LNCAP (cell line): ENCODE measurements around the gene AMZ1.

Experiments used
- TF ChIP-seq, protein P1 (sequence below): fragments of 450-650 bp; IDR thresholded peaks from 2 replicates; pipeline ENCODE4 v1.5.1; 2017; ENCODE audit warnings: mild to moderate bottlenecking

AMZ1 gene

DNA sequence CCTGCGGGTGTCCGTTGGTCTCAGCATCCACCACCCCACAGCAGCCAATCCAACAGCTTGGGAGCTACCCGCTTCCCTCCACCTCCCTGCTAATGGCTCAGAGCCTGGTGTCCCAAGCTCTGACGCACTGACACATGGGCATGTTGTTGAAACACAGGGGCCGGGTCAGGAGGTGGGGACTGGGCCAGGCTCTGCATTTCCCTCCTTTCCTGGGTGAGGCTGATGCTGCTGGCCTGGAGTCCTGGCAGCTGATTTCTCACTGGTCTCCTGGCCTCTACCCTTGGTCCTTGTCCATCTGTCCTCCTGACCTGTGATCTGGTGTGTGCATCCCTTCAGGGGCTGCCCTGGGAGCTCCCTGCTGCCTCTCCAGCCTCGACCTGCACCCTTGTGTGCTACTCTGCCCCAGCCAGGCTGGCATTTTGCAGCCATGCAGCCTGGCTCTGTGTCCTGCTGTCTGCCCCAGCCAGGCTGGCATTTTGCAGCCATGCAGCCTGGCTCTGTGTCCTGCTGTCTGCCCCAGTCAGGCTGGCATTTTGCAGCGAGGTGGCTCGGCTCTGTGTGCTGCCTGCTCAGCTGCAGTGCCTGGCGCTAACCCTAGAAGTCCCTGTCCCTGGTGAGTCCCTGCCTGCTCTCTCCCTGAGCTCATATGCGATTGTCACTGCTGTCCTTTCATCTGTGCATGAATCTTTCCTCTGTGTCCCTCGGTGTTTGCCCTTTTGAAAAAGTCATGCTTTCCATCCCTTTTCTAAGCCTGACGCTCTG is 14.0 kb downstream of the AMZ1 start:
- TF ChIP-seq, protein P1, sequence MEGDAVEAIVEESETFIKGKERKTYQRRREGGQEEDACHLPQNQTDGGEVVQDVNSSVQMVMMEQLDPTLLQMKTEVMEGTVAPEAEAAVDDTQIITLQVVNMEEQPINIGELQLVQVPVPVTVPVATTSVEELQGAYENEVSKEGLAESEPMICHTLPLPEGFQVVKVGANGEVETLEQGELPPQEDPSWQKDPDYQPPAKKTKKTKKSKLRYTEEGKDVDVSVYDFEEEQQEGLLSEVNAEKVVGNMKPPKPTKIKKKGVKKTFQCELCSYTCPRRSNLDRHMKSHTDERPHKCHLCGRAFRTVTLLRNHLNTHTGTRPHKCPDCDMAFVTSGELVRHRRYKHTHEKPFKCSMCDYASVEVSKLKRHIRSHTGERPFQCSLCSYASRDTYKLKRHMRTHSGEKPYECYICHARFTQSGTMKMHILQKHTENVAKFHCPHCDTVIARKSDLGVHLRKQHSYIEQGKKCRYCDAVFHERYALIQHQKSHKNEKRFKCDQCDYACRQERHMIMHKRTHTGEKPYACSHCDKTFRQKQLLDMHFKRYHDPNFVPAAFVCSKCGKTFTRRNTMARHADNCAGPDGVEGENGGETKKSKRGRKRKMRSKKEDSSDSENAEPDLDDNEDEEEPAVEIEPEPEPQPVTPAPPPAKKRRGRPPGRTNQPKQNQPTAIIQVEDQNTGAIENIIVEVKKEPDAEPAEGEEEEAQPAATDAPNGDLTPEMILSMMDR: no peak

DNA sequence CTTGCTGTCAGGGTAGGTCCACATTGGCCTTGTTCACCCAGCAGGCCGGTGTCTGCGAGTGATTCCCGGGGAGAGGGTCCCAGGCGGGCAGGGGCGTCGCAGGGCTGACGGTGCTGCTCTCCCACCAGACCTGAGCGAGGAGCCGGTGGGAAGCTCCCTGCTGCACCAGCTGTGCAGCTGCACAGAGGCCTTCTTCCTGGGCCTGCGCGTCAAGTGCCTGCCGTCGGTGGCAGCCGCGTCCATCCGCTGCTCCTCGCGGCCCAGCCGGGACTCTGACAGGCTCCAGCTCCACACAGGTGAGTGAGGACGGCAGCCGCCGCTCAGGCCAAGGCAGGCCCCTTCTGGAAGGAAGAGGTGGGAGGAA is 14.6 kb downstream of the AMZ1 start:
- TF ChIP-seq, protein P1: no peak

DNA sequence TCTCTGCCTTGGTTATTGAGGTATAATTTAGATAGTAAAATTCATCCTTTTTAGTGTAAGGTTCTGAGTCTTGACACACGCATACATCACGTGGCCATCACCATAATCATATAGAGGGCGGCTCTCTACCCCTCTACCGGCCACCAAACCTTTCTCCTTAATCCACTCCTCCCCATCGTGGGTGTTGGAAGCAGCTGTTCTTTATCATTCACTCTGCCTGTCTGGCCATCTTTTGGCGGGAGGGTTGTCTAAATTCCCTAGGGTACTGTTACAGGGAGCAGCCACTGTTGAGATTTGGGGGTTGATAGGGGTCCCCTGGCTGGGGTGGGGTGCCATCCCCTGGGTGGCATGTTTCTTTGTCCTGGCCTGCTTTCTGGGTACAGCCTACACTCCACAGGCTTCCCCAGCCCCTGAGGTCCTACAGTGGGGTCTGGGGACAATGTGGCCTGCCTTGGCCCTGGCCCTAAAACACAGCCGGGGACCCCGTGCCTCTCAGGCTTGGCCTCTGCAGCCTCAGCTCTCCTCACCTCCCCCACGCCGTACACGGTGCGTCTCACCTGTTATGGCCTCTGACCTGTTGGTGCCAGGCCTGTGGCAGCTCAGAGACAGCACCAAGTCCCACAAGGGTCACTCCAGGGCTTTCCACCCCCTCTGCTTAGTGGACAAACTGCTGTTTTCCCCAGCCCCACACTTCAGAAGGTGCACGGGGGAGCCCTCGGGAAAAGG is 17.5 kb downstream of the AMZ1 start:
- TF ChIP-seq, protein P1: no peak

DNA sequence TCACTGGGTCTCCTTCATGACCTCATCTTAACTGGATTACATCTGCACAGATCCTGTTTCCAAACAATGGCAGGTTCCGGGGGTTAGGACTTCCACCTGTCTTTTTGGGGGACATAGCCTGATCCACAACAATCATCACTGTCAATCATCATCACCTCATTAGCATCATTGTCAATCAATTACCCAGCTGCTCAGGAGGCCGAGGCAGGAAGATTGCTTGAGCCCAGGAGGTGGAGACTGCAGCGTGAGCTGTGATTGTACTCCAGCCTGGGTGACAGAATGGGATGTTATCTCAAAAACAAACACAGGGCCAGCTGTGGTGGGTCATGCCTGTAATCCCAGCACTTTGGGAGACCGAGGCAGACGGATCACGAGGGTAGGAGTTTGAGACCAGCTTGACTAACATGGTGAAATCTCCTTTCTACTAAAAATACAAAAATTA is 18.7 kb downstream of the AMZ1 start:
- TF ChIP-seq, protein P1: no peak

DNA sequence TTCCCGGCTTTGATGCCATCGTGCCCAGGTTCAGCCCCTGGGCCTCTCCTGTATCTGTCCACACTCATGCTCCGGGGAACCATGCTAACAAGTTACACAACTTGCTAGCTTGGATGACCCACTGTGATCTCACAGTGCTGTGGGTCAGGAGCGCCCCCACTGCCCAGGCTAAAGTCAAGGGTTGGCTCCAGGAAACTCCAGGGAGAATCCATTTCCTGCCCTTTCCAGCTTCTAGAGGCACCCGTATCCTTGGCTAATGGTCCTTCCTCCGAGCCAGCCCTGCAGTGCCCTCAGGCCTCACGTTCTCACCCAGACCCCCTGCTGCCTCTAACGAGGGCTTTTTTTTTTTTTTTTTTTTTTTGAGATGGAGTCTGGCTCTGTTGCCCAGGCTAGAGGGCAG is 19.5 kb downstream of the AMZ1 start:
- TF ChIP-seq, protein P1: no peak

DNA sequence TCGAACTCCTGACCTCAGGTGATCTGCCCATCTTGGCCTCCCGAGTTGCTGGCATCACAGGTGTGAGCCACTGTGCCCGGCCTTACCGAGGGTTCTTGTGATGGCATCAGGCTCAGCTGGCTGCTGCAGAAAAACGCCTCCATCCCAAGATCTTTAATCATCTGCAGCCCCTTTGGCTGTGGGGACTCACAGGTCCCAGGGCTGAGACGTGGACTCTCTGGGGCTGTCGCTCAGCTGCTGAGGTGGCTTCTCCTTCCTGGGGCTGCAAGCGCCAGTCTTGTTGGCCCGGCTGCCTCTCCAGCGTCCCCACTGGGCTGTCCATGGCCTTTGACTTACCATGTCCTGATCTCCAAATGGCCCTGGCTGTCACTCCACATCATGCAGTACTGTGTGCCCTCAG is 20.0 kb downstream of the AMZ1 start:
- TF ChIP-seq, protein P1: no peak

DNA sequence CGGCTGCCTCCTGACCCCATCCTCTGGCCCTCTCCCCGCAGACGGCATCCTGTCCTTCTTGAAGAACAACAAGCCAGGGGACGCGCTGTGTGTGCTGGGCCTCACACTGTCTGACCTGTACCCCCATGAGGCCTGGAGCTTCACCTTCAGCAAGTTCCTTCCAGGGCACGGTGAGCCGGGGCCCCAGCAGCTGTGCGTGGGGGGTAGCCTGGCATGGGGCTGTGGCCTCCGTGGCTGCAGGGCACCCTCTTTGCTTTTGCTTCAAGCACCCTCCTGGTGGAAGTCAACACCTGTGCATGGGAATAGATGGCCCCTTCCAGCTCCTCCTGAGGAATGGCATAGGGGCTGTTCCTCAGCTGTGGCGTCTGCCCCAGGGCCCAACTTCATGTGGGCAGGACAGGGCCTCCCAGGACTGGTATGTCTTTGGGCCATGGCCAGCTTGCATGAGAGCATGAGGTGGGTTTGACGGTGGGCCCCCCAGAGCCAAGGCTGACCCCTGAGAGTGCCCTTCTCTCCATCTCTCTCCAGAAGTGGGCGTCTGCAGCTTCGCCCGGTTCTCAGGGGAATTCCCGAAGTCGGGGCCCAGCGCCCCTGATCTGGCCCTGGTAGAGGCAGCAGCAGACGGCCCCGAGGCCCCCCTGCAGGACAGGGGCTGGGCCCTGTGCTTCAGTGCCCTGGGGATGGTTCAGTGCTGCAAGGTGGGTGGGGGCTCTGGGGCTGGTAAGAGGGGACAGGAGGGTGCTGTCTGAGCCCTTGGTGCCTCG is 20.7 kb downstream of the AMZ1 start:
- TF ChIP-seq, protein P1: no peak
